Ovary (tissue), 3 donors: ENCODE data around the gene YAP1.

ENCODE experiments used
- CTCF ChIP-seq, 3 donors: fragments of 450-650 bp in 2 of 3; fragments of 200-600 bp in 1 of 3; IDR thresholded peaks; one replicate each; pipeline versions ENCODE4 v1.5.1 to v1.8.0; 2016 to 2022; ENCODE audit warnings: antibody characterized with exemption in 3 of 3, mild to moderate bottlenecking in 1 of 3
- POLR2A ChIP-seq: fragments of 450-650 bp; IDR thresholded peaks from one replicate; pipeline ENCODE4 v1.6.1; 2017; ENCODE audit warnings: antibody characterized with exemption, mild to moderate bottlenecking, moderate library complexity
- donor health status: DM: no; HTN: no; CAD: no.

GRCh38 chr11:102144357-102145355 is 34.4 kb downstream of the YAP1 start:
- TF ChIP-seq CTCF (IDR thresholded peaks at IDR 0.05) (no peak), POLR2A (no peak)
